HK-2 (cell line): ENCODE results near the gene XDH.
A peak's percentile ranks its signal among the peaks of the same experiment; 100 is the strongest.

Experiments
- DNase-seq: peaks from one replicate; pipeline ENCODE4 v3.0.0-alpha.2; 2018; ENCODE audit not compliant: unreplicated experiment

XDH gene

DNA sequence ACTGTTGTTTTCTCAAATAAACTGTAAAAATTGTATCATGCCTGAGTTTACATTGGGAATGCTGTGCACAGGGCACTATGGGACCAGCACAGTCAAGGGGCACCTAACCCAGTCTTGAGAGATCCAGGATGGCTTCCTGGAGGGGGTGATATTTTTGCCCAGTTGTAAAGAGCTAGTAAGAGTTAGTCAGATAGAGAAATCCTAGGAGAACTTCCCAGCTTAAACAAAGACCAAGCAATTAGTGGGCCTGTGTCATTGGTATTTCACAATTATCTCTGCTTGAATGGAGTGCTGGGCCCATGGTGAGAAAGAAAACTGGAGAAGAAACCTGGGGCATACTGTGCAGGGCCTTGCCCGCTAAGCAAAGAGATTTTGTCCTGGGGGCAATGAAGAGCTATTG lies 12.2 kb downstream of the XDH start:
- no peak for DNase-seq

DNA sequence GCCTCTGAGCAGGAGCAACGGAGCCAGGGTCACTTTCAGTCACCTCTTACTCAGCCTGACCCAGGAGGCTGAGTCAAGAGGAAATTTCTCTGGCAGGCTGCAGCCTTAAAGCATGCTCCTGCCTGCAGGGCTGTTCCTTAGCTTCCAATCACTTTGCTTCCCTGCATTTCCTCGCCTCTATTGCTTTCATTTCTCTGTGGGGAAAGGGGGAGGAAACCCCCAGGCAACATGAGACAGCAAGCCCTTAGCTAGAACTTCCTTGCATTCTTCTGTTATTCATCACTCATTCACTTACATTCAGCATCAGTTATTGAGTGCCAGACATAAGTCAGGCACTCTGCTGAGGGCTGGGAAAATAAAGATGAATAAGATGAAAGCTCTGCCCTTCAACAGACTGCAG lies 13.0 kb downstream of the XDH start:
- DNase-seq, result peak; percentile 78

DNA sequence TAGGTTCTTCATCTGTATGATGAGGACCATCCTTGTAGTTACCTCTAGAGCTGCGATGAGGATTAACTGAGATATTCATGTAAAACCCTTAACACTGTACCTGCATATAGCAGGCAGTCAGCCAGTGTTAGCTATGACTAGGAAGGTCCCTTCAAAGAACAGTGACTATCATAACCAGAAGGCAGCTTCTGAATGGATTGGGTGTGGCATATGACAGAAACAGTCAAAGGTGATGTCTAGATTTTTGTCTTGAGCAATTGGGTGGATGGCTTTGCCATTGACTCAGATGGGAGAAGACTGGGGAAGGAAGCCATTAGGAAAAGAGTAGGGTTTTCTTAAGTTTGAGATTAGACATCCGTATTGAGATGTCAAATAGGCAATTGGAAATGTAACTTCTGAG lies 15.7 kb downstream of the XDH start:
- no peak for DNase-seq

DNA sequence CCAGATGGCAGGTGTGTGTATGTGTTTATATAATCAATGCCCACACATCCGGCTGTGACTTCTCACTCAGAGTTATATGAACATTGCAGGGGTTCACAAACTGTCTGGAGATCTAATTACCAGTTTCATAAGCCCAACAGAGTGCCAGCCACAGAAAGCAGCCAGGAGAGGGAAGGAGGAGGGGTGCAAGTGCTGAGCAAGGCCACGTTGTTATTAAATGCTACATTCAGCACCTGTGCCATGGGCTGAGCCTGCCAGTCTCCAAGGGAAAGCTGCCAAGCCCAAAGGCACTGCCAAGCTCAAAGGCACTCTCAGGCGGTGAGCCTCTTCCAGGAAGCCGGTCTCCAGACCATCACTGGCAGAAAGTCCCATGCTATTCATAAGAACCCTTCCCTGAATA lies 17.4 kb downstream of the XDH start:
- no peak for DNase-seq

DNA sequence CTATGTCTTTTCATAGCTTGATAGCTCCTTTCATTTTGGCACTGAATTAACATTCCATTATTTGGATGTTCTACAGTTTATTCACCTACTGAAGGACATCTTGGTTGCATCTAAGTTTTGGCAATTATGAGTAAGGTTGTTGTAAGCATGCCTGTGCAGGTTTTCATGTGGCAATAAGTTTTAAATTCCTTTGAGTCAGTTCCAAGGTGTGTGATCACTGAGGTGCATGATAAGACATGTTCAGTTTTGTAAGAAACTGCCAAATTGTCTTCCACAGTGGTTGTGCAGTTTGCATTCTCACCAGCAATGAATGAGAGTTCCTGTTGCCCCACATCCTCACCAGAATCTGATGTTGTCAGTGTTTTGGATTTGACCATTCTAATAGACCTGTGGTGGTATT lies 24.2 kb downstream of the XDH start:
- no peak for DNase-seq

DNA sequence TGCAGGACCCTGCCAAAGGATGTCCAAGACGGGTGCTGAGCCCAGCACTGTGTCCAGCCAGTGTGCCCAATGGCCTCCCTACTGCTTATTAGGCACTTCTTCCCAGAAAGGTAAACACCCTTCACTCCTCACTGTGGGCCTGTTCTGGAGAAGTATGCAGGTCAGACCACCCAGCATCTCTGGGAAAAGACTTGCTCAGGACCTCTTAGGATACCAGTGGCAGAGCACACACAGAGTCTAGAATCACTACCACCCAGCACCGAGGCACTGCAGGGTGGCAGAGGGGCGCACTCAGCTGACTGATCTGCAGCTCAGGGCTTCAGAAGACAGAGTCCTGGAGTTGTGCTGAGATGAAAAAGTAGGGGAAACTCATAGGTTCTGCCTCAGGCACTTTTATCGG lies 25.8 kb downstream of the XDH start:
- DNase-seq, result no peak

DNA sequence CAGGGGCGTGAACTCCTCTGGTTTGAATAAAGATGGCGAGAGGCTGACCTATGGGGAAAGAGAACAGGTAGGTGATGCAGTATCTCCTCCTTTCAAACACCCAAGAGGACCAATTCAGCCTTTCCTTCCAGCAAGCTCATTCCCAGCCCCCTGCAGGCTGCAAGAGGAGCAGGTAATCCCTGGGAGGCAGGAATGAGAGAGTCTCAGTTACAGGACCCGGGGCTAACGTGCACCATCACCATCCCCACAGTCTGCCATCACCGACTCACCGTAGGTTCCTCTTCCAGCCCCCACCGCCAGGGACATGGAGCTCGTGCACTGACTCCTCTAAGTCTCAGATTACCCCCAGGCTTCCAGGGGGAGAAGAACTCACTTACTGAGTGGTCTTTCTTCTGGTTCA lies 26.7 kb downstream of the XDH start:
- DNase-seq, result no peak

DNA sequence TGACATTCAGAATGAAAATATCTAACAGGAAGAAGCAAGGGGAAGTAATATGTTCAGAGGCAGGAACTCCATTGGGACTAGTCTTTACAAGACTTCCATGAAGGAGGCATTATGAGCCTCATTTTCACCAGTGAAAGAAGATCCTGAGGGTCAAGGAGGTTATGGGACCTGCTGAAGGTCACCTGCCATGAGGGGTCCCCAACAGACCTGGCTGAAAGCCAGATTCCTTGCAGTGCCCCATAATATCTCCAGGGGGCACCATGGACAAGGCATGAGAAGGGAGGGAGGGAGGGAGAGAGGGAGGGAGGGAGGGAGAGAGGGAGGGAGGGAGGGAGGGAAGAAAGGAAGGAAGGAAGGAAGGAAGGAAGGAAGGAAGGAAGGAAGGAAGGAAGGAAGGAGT lies 27.9 kb downstream of the XDH start:
- no peak for DNase-seq

DNA sequence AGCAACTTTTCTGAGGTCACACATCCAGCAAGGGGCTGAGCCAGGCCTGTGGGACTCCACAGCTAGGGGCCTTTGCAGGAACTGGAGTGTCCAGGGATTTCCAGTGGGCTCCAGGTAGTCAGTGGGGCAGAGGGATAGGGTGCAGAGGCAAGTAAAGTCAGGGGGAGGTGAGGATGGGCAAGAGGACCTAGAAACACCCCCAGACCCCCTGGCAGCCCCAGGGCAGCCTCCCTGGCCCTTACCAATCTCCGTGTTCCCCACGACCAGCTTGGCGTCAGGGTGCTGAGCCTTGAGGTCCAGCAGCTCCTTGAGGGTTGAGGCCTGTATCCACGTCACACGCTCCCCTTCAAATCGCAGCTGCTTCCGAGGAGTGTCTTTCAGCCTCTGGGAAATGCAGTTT lies 28.4 kb downstream of the XDH start:
- DNase-seq, result no peak

DNA sequence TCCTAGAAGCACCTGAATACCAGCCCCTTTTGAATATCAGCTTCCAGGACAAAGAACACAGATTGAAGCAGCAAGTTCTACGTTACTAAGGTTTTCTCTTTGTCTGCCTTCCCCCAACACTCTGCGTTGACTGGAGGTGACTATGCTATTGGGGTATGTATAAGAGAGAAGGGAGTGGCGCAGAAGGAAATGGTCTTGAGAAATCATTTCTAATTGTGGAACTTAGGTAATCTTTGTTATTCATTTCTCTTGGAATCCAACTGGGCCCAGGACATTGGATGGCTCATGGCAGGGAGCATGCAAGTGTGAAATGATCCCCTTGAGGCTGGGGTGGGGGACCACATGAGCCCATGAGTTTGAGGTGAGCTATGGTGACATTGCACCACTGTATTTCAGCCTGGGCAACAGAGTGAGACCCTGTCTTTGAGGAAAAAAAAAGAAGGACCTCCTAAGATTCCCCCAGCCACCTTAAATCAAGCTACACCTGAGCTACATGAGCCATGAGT lies 29.7 kb downstream of the XDH start:
- DNase-seq, result peak; percentile 35

DNA sequence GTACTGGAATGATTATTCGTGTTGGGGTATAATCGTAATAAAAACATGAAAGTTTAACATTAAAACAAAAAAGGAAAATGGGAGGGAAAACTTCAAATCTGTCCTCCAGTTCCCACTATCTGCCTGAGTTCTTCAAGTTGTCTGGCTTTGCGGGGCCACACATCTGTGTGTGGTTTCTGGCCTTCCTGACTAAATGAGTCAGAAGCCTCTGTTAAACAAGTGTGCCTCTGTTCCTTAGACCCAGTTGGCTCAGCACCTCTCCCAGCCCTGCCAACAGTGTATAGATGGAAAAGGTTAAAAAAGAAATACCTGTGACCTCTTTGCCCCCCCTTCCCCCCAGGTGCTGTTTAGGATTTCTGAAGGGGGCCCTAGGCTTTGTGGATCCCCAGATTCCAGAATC lies 30.2 kb downstream of the XDH start:
- peak; percentile 39 for DNase-seq

DNA sequence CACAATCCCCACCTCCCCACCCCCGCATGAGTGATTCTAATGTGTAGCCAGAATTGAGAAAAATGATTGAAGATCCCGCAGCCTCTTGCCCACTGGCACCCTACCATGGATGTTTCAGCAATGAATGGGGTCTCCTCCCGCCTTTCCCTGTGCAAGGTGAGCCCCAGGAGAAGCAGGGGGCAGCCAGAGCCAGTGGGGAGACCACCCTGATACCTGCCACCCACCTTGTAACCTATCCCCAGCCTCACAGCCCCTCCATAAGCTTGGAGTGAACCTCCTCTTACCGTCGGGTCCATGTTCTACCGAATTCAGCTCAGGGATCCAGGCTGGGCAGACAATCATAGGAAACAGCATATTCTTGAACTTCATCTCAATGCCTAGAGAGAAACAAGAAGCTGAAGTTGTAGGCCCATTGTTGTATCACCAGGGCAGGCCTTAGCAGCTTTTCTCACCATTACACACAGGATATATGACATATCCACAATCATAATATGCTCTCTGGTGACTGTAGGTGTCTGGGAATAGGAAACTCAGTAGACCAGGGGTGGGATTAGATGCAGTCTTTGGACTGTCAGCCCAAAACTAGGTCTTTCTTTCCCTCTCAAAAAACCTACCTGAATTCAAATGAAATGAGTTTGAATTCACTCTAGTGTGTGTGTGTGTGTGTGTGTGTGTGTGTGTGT lies 30.9 kb downstream of the XDH start:
- DNase-seq, result no peak

DNA sequence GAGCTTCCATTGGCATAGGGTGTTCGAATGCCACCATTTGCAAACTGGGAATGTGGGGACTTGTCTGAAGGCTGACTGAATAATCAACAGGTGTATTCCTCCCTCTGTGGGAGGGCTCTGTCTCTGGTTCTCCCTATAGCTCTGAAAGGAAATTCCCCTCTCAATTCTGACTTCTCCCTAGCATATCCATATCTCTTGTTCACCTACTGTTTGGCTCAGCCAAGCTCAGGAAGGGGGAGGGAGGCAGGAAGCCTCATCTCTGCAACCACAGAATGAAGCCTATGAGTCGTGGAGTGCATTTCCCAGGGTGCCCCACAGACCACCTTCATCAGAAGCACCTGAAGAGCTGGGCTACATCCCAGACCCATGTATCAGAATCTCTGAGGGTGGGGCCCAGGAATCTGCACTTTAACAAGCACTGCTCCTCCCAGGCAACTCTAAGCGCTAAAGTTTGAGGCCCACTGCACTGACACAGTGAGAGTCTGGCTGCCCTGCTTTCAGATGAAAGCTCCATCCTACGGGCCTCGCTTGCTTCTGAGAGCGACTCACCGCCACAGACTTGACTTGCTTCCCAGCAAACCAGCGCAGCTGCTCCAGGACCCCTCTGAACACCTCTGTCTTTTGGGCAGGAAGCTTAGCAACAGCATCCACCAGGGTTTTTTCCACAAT lies 32.0 kb downstream of the XDH start:
- DNase-seq, result peak; percentile 24

DNA sequence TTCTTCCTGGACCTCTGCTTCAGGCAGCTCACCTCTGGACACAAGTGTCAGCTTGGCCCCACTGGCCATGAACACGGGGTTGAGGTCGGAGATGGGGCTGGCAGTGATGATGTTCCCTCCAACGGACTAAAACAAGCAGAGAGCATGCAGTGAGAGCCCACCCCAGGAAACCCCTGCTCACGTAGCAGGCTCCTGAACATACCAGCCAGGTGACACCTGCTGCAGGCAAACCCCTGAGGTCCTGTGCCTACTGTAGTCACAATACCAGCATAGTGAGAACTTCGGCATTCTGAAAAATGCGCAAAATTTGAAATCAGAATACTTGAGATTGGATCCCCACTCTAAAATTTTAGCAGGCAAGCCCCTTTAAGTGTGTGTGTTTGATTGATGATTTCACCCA lies 32.9 kb downstream of the XDH start:
- no peak for DNase-seq

DNA sequence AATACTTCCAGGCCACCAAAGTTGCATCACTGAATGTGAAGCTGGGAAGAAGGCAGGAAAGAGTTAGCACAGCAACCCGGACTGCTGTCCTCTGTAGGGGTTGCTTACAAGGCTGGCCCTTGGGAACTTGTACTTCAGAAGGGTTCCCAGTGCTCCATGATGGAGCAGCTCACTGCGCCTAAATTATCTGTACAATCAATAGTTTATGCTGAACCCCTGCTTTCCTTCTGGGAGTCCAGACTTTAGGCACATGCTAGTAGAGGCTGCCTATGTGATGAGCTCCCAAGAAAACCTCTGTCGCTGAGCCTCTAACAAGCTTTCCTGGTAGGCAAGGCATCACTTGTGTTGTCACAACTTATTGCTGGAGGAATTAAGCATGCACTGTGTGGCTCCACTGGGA lies 34.3 kb downstream of the XDH start:
- DNase-seq, result no peak

DNA sequence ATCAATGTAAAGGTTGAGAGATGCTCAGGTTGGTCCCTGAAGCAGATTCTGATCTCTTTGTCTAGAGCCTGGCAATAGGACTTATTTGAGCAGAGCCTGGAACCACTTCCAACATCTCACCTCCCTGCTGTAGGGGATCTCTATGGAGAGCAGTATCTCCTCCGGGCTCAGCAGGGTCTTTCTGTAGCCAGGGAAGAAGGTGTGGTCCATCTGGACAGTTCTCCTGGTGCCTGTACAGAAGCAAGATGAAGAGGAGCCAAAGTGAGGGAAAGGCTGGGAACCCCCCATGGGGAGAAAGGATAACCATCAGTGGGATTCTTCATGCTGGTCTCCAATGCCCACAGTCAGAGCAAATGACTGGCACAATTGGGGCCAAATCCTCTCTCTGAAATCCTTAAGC lies 34.8 kb downstream of the XDH start:
- DNase-seq, result no peak

DNA sequence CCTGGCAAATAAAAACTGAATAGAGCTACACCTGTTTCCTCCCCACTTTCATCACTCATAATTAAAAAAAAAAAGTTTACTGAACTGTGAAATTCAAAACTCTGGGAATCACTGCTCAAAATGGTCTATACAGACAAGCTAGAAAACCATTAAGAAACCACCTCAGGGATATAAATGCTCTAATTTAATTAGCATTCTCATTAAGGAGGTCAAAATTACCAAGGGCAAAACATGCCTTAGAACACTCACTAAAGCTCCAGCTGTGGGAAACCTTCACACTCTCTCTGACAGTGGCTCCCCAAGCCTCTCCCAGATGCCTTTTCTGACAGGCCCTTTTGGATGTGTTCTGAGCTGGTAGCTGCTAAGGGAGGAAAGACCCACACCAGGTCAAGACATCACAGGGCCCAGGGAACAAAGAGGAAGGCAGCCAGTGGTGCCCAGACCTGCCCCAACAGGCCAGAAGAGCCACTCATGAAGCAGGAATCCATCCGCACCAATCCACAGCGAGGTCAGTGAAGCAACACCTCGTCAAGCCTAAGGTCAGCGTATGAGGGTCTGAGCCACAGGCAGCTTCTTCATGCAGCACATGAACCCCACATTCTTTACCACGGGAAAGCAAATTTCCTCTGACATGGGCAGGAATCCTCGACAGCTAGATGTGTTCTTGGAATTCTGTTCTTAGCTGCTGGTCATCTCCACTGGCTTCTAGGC lies 35.6 kb downstream of the XDH start:
- no peak for DNase-seq

DNA sequence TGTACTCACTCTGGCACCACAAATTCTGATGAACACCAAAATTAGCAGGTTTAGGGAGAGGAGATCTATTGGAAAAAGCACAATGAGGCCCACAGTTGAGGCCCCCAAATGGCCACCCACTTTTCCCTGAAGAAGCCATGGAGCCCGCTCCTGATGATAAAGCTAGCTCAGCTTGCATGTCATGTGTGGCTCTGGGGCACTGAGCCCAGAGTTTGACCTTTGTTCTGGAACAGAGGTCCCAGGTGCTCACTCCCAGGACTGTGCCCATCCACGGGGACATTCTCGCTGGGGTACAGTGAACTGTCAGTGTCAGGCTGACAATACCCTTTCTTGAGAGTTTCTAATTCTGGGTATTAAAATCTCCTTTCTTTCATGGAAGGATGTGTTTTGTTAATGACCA lies 36.2 kb downstream of the XDH start:
- DNase-seq, result no peak

DNA sequence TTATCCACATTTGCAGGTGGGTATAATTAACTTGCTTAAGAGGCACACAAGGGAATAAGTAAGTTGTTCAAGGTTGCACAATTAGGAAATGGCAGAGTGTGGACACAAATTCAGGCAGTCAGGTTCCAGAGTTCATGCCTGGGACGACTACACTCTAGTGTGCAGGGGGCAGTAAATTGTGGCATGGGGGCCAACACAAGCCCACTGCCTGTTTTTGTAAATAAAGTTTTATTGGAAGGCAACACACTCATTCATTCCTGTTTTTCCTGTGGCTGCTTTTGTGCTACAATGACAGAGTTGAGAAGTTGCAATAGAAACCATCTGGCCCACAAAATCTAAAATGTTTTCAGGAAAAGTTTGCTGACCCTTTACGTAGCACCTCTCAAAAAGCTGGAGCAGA lies 41.4 kb downstream of the XDH start:
- DNase-seq, result no peak

DNA sequence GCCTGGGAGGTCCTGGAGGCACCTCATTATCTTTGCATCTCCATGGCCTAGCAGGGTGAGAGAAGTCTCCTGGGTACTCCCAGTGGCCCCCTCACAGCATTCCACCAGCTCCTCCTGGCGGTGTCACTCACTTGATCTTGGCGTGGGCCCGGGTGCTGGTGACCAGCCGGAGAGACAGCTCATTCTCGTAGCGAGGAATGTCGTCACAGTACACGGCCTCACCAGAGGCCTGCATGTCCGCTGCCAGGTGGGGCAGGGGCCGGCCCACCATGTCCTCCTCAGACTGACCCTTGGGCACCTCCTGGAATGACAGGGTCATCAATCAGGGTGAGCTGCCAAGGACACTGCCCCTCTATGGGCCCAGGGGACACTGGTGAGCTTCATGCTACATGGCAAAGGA lies 42.4 kb downstream of the XDH start:
- no peak for DNase-seq

DNA sequence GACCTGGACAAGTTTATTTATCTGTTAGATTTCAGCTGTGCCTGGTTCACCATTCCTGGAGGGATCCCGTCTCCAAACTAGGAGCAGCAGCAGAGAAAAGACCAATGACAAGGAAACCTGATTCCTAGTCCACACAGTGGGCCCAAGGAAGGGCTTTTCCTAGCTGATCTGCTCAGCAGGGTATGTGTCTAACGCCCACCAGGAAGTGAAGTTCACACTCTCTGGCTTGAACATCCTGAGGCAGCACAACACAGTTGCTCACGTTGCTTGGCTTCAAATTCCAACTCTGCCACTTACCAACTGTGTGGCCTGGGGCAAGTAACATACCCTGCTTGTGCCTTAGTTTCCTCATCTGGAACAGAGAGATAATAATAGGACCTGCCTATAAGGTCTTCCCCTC lies 42.9 kb downstream of the XDH start:
- no peak for DNase-seq

DNA sequence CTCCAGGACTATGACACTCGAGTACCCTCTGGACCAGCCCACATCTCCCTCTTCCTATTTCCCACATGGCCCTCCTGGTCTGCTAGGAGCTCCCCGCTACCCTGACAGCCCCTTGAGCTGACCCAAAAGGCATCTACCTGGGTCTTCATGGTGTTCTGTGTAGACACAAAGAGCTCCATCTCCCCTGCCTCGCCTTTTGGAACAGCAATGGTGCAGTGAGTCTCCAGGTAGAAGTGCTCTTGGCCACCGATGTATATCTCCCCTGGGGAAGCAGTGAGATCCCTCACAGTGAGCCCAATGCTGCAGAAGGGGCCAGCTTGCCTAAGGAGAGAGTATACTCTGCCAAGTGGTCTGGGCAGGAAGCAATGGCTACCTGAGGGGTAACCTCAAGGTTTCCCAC lies 47.8 kb downstream of the XDH start:
- DNase-seq, result no peak

DNA sequence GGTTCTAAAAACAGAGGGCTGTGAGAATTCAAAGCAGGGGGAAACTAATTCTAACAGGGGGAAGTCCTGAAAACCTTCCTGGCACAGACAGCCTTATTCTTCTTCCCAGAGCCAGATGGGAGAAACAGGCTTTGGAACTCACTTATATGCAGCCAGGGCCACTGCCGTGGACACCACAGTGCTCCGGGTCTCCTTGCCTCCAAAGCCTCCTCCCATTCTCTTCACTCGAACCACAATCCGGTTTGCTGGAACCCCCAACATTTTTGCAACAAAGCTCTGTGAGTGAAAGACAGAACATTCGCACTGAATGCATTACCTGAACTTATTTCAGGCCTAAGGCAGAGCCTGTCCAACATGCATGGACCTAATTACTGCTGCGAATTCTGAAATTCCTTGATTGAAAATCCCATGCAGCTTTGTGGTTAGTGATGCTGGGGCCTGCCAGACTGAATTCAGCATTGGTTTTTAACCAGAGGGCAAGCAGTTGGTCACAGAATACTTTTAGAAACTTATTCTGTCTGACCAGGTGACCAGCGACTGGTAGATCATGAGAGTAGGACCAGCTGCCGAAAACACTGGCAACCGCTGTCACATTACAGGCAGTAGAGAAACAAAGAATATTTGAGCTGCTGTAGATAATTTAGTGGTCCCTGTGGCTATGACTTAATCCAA lies 48.6 kb downstream of the XDH start:
- no peak for DNase-seq
